Neutrophil (primary cell): Measurements from ENCODE around the gene KCNJ9.

Experiments used
- H3K27ac ChIP-seq: fragments of 200-600 bp; sonication (generic); 2 replicates; pipeline ENCODE4 v1.5.1; 2016; ENCODE audit warnings: mild to moderate bottlenecking, moderate library complexity
- H3K27me3 ChIP-seq: fragments of 200-600 bp; sonication (generic); 2 replicates; pipeline ENCODE4 v1.6.0; 2016; ENCODE audit warnings: mild to moderate bottlenecking
- H3K36me3 ChIP-seq: fragments of 200-600 bp; sonication (generic); 2 replicates; pipeline ENCODE4 v1.5.1; 2017
- H3K4me1 ChIP-seq, 2 experiments: fragments of 200-600 bp in 1 of 2; sonication (generic) in 1 of 2; 1 replicate in 1 of 2; 2 replicates in 1 of 2; pipeline versions ENCODE4 v1.5.1 to v1.6.1; 2013 to 2016; ENCODE audit warnings: low read depth in 1 of 2, low read length in 1 of 2, mild to moderate bottlenecking in 1 of 2, moderate library complexity in 1 of 2; ENCODE audit not compliant: control insufficient read depth in 1 of 2, insufficient read depth in 1 of 2
- H3K4me3 ChIP-seq, 2 experiments: fragments of 200-600 bp in 1 of 2; sonication (generic) in 1 of 2; 1 replicate in 1 of 2; 2 replicates in 1 of 2; pipeline ENCODE4 v1.5.1; 2013 to 2016; ENCODE audit warnings: low read depth in 1 of 2, low read length in 1 of 2, mild to moderate bottlenecking in 1 of 2, moderate library complexity in 1 of 2
- H3K9me3 ChIP-seq: fragments of 200-600 bp; sonication (generic); 2 replicates; pipeline ENCODE4 v1.5.1; 2016
- CTCF ChIP-seq: fragments of 200-600 bp; sonication (generic); IDR thresholded peaks from 2 replicates; pipeline ENCODE4 v1.5.1; 2016; ENCODE audit warnings: antibody characterized with exemption

KCNJ9 gene

GRCh38 chr1:160052936-160053335 is 28.4 kb upstream of the KCNJ9 start:
- Histone ChIP-seq H3K27me3 (peaks cover 57% of the 10 kb centered on the region), H3K4me1 (no peaks in the 10 kb centered on the region), H3K27ac (no peak overlapping the region), H3K4me3 (no peak overlapping the region), H3K36me3 (no peaks in the 10 kb centered on the region), H3K9me3 (no peaks in the 10 kb centered on the region)
- TF ChIP-seq CTCF: no peak

- no peak overlapping the region for H3K27ac ChIP-seq
- H3K9me3 ChIP-seq: no peaks in the 10 kb centered on the region
- no peaks in the 10 kb centered on the region for H3K4me1 ChIP-seq
- no peak for TF ChIP-seq CTCF
- H3K4me3 ChIP-seq: no peak overlapping the region
- no peaks in the 10 kb centered on the region for H3K36me3 ChIP-seq
- peaks cover 56% of the 10 kb centered on the region for H3K27me3 ChIP-seq
Observed at GRCh38 chr1:160053548-160054365, 27.6 kb upstream of the KCNJ9 start.

GRCh38 chr1:160056648-160057169 is 24.6 kb upstream of the KCNJ9 start:
- no peak for TF ChIP-seq CTCF
- Histone ChIP-seq H3K4me3 (no peak overlapping the region), H3K27me3 (peaks cover 46% of the 10 kb centered on the region), H3K4me1 (no peaks in the 10 kb centered on the region), H3K36me3 (no peaks in the 10 kb centered on the region), H3K9me3 (no peaks in the 10 kb centered on the region), H3K27ac (no peak overlapping the region)

GRCh38 chr1:160058087-160058486 is 23.3 kb upstream of the KCNJ9 start:
- TF ChIP-seq CTCF: no peak

GRCh38 chr1:160061369-160062229 is 19.7 kb upstream of the KCNJ9 start:
- H3K9me3 ChIP-seq: no peaks in the 10 kb centered on the region
- TF ChIP-seq CTCF: no peak
- H3K4me1 ChIP-seq: no peaks in the 10 kb centered on the region
- H3K4me3 ChIP-seq: no peak overlapping the region
- no peaks in the 10 kb centered on the region for H3K36me3 ChIP-seq
- H3K27ac ChIP-seq: no peak overlapping the region
- H3K27me3 ChIP-seq: peaks cover 30% of the 10 kb centered on the region

More at GRCh38 chr1:160058087-160058486, 23.3 kb upstream of the KCNJ9 start:
- no peaks in the 10 kb centered on the region for H3K36me3 ChIP-seq
- H3K27me3 ChIP-seq: peaks cover 33% of the 10 kb centered on the region
- H3K4me1 ChIP-seq: no peaks in the 10 kb centered on the region
- no peak overlapping the region for H3K4me3 ChIP-seq
- H3K9me3 ChIP-seq: no peaks in the 10 kb centered on the region
- H3K27ac ChIP-seq: no peak overlapping the region
